HG02798 (cell line): ENCODE data around the gene TMEM271.

Experiments used
- ATAC-seq: cut with Tn5 transposase; IDR thresholded peaks from one replicate; pipeline ENCODE4 v1.9.1; 2021; ENCODE audit warnings: mild to moderate bottlenecking; ENCODE audit not compliant: unreplicated experiment, poor library complexity

Gene TMEM271

GRCh38 chr4:536351-536972 is 39.6 kb downstream of the TMEM271 start:
- ATAC-seq, result no peak

GRCh38 chr4:535924-536281 is 40.2 kb downstream of the TMEM271 start:
- ATAC-seq, result no peak

- no peak for ATAC-seq
Measured at GRCh38 chr4:535181-535923, 40.7 kb downstream of the TMEM271 start.

- ATAC-seq, result no peak
Measured at GRCh38 chr4:534576-535151, 41.4 kb downstream of the TMEM271 start.

GRCh38 chr4:534101-534575 is 42.0 kb downstream of the TMEM271 start:
- no peak for ATAC-seq

GRCh38 chr4:533318-534100 is 42.6 kb downstream of the TMEM271 start:
- ATAC-seq, result no peak

GRCh38 chr4:532588-533317 is 43.3 kb downstream of the TMEM271 start:
- ATAC-seq, result no peak

GRCh38 chr4:531721-532565 is 44.2 kb downstream of the TMEM271 start:
- no peak for ATAC-seq

GRCh38 chr4:531076-531475 is 45.0 kb downstream of the TMEM271 start:
- ATAC-seq, result no peak

- ATAC-seq, result no peak
Measured at GRCh38 chr4:530017-530781, 45.9 kb downstream of the TMEM271 start.

- no peak for ATAC-seq
Measured at GRCh38 chr4:529563-529962, 46.5 kb downstream of the TMEM271 start.

- ATAC-seq, result no peak
Measured at GRCh38 chr4:528835-529234, 47.3 kb downstream of the TMEM271 start.

- ATAC-seq, result no peak
Measured at GRCh38 chr4:528296-528695, 47.8 kb downstream of the TMEM271 start.

GRCh38 chr4:526971-527460 is 49.1 kb downstream of the TMEM271 start:
- ATAC-seq, result no peak

- ATAC-seq, result no peak
Measured at GRCh38 chr4:526189-526909, 49.7 kb downstream of the TMEM271 start.

- ATAC-seq, result no peak
Measured at GRCh38 chr4:525660-526059, 50.4 kb downstream of the TMEM271 start.

GRCh38 chr4:524196-524595 is 51.9 kb downstream of the TMEM271 start:
- no peak for ATAC-seq
